Activated CD8-positive, alpha-beta memory T cell treated with anti-CD3 and anti-CD28 coated beads, Interleukin-2, amount 50 U/mL, for 24 hours (primary cell): Measurements from ENCODE around the gene ROR2.

Experiments used
- DNase-seq: peaks from one replicate; pipeline ENCODE4 v3.0.0-alpha.2; 2020; ENCODE audit errors: extremely low read depth

The ROR2 gene

DNA sequence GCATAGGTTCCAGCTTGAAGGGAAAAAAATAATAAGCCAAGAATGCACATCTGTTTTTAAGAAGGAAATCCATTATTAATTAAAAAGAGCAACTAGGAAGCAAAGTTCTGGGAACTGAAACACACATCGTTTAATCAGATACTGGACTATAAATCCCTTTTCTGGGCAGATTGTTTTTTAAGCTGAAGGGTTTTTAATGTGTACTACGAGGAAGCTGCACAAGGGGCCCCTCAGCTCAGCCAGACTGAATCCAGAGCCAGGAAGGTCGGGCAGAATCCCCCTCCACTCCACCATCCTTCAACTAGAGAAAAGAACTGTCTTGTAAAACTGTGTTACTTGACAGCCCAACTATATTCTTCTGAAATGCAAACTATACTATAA lies 49.2 kb downstream of the ROR2 start:
- no peak for DNase-seq

DNA sequence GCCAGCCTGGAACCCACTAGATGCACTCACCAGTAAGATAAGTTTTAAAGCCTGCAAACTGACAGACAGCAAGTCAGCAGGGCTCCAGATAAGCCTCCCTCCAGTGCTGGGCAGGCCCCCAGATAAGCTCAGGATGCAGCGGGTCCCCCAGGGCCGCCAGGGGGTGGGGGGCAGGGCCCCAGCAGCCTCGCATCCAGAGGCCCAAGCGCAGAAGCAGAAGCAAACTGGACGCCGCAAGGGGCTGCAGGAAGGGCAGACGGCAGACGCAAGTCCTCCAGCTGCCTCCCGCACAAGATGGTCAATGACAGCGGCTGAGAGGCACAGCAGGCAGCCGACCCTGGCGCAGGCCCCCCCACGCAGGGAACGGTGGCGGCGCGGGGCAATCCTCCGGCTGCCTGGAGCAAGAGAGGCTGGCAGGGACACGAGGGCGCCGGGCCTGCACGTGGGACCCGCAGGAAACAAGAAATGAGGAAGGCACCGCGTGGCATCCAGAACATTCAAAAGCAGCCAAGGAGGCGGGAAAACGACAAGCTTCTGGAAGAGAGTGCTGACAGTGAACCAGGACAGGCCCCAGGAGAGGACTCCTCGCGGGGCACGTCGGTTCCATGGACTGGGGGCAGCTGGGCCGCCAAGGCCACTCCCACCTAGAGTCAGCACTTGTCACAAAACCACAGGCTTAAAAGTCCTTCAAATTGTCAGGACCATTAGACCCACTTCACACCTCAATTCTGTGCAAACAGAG lies 49.8 kb downstream of the ROR2 start:
- DNase-seq = no peak

DNA sequence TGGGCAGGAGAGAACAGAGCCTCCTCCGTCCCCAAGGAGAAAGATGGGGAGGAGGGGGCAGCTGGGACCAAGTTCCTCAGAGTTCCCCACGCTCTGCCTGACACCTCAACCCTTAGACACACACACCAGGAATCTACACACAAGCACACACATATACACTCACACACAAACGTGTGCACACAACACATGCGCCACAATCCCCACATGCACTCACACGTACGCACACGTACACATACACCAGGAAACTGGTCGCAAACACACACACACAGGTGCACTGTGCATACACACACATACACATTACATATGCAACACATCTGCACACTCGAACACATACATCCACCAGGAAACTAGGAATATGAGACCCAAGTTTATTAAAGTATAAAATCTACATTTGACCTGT lies 50.4 kb downstream of the ROR2 start:
- no peak for DNase-seq

DNA sequence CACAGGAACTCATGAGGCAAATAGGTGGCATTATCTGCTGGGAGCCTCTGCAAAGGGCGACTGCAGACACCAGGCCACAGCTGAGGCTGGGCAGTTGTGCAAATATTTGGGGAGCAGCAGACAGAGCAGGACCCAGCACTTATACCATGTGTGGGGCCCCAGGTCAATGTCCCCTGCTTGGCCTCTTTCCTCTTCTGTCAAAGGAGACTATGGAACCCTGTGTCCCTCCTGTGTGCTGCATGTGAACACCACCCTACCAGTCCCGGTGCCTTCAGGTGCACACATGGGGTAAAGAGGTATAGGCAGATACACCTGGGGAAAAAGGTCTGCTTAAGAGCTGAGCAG lies 50.8 kb downstream of the ROR2 start:
- DNase-seq = no peak

DNA sequence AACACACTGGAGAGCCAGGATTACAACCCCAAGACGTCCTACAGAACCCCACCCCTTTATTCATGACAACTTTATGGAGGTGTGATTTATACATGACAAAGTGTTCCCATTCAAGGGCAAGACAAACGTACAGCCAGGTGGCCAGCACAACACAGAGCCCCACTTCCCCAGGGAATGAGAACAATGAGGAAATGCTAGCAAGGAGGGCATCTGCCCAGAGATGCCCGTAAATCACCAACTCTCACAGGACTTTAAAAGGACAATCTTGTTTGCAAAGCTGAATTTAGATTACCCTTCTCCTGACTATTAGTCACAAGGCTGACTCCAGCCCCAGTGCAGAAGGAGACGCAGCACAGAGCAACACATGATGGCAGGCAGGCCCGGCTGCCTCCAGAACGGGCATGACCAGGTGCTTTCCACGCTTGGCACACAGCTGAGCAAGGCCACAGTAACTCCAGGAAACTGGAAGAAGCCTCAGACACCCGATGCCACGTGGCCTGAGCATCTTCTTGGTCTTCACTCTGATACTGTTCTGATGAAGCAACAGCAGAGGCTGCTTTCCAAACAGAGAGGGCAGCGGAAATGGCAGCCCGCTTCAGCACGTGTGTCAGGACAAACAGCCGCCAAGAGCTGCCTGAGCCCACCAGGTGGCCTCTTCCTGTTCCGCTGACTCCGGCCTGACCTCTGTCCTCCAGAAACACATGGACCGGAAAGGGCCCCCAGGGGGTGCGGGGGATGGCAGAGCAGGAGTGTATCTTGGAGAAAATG lies 51.4 kb downstream of the ROR2 start:
- DNase-seq = no peak

DNA sequence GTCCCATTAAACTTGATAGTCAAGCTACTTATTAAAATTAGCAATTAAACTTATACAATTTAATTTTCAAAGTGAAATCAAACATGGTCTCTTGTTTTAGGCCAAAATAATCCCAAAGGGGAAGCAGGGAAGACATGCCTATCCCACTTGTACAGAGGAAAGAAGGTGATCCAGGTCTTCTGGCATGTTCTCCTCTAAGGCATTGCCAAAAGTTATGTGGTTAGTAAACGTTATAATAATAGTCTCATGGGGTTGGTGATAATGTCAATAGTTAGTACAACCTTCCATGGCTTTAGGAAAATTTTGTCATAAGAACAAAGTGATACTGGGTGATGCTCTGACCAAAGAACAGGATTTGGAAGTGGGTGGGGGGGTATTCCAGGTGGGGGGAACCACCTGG lies 52.8 kb downstream of the ROR2 start:
- no peak for DNase-seq

DNA sequence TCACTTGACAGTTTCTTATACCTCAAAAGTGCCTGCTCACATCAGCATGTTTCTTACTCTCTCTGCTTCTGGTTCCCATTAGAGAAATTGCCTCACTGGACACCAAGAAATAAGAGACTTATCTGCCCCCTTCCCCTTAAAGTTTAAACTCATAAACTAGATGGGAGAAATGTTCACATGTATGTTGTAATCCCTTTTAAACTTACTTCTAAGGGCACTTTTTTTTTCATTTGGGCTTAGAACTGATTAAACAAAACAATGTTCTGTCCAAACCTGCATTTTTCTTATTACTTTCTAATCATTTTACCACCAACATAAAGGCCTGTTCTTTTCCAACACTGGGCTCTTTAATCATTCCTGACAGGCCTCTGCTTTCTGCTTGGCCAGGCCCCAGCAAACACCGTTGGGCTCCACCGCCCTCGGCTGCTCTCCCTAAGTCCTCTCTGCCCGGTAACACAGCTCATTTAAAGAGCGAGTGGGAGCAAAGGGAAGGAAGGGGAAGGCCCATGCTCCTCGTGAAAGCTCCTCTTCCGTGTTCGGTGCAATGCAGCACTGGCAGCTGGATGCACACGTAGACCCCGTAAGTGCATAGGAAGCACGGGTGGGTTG lies 53.4 kb downstream of the ROR2 start:
- no peak for DNase-seq

DNA sequence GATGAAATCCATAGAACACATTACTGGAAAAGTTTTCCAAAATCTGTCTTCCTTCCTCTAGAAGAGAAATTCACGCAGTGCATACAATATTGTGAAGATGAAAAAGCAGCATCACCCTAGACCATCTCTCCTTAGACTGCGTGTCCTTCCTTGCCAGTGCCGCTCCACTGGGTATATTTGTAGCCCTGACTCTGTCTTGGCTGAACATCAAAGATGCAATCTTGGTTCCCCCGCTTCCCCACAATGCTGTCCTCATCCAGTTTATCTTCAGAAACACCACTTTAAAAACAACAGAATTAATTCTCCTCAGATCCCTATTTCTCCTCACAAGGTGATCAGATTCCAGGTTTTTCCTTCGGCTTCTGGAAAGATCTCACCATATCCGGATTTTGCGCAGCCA lies 53.9 kb downstream of the ROR2 start:
- no peak for DNase-seq

DNA sequence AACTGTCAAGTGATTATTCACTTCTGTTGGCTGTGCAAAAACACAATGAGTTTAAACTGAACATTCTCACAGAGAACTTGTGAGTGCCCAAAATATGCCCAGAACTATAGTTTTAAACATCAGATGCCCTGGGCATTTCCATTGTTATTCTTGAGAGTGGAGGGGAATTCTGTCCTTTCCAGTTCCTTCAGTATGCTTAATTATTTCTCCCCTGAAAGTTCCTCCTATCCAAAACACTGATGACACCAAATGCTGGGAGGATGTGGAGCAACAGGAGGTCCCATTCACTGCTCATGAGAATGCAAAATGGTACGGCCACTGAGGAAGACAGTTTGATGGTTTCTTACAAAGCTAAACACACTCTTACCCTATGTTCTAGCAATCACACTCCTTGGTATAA lies 55.5 kb downstream of the ROR2 start:
- no peak for DNase-seq

DNA sequence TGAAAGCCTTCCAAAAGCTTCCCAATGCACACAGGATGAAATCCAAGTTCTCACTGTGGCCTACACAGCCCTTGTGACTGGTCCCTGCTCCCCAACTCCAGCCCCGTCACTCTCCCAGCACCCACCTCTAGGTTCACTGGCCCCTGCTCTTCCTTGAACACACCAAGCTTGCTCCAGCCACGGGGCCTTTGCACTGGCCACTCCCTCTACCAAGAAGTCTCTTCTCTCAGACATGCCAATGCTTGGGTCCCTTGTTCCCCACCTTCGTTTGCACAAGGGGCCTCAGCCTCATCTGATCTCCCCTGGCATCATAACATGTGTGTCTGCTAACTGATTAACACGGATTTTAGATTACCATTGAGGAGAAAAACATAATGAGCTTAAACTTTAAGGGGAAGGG lies 56.0 kb downstream of the ROR2 start:
- DNase-seq = no peak

DNA sequence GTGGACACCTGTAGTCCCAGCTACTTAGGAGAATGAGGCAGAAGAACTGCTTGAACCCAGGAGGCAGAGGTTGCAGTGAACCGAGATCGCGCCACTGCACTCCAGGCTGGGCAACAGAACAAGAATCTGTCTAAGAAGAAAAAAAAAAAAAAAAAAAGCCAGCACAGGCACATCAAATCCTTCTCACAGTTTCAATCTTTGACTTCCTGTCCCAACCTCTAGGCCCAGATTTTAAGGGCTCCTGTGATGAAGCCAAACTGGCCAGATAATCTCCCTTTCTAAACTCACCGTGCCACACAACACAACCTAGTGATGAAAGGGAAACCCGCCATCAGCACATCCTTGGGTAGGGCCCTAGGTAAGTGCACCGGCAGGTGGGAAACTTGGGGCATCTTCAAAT lies 58.1 kb downstream of the ROR2 start:
- DNase-seq = no peak

DNA sequence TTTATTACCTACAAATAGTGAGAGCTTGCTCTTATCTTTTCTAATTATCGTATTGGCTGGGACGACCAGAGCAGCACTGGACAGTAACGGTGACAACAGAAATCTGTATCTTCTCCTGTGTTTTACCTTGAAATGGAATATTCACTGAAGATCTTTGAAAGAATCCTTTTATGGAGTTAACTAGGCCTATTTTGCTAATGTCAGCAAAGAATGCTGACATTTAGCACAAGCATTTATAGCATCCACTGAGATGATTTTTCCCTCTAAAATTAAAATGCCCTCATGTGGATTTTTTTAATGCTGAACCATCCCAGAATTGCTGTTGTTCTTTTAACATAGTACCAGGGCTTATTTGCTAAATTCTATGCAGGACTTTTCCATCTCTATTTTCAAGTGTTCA lies 59.4 kb downstream of the ROR2 start:
- no peak for DNase-seq

DNA sequence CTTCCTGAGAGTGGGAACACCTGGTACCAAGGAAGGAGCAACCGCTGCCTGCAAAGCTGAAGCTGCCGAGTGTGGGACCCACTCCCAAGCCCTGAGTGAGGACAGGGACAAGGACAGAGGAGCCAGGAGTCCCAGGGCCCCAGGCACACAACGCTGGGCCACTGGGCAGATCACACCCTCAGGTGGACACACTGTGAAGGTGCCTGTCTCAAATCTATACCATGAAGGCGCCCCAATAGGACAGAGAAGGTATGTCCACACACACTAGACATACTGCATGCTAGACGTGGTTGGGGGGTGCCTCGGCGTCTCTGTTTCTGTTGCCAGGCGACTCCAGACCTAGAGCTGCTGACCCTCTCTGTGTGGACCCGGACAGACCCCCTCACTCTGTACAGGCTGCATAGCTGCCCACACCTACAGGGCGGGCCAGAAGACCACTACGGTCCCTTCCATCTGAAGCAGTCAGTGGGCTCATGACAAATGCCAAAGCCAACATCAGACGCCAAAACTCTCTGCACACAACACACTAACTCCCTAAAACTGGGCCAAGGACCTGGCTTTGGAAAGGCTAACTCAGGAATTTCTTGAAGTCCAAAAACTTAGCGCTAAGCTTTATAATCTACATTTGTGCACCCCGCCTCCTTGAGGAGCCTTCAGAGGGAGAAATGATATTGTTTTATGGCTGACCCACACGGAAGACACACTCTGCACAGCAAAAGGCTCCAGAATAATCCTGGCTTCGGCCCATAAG lies 60.7 kb downstream of the ROR2 start:
- no peak for DNase-seq

DNA sequence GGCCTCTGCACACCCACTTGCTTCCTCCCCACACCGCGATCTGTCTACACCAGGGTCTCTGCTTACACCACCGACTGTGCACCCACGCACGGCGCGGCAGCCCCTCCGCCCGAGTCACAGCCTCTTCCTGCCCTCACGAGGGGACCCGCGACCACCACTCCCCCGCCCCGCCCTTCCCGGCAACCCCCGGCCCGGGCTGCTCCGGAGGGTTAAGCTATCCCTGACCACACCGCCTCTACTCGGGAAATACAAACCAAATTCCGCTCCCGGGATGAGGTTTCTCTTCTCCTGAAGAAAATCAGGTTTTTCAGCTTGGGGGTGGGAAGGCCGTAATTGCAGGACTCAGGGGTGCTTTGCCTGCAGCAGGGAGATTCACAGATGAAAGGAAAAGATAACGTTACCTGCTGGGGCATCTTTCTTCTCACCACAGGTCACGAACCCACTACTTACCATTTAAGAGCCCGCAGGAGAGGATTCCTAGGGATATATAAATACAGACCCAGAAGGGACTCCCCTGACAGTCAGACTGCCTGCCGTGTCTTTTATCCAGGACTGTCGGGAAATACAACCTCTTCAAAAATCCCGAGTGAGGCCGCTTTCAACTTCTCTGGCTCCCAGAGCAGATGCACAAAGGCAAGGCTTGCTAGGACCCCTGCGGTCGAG lies 63.5 kb downstream of the ROR2 start:
- DNase-seq = no peak

DNA sequence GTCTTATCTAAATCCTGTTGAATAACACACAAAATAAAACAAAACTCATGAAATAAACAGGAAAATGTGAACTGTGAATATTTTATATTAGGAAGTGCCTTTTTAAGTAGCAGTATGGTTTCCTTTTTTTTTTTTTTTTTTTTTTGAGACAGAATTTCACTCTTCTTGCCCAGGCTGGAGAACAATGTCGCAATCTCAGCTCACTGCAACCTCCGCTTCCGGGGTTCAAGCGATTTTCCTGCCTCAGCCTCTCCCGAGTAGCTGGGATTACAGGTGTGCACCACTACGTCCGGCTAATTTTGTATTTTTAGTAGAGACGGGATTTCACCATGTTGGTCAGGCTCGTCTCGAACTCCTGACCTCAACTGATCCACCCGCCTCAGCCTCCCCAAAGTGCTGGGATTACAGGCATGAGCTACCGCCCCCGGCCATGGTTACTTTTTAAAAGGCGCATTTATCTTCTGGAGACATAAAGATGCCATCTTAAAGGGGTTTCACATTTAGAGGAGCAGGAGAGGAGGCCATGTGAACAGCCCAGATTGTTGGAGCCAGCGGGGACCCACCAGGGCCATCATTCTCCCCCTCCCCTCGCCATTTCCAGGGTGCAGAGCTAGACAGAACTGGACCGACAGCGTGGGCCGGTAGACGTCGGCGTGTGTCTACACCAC lies 64.1 kb downstream of the ROR2 start:
- DNase-seq = no peak

DNA sequence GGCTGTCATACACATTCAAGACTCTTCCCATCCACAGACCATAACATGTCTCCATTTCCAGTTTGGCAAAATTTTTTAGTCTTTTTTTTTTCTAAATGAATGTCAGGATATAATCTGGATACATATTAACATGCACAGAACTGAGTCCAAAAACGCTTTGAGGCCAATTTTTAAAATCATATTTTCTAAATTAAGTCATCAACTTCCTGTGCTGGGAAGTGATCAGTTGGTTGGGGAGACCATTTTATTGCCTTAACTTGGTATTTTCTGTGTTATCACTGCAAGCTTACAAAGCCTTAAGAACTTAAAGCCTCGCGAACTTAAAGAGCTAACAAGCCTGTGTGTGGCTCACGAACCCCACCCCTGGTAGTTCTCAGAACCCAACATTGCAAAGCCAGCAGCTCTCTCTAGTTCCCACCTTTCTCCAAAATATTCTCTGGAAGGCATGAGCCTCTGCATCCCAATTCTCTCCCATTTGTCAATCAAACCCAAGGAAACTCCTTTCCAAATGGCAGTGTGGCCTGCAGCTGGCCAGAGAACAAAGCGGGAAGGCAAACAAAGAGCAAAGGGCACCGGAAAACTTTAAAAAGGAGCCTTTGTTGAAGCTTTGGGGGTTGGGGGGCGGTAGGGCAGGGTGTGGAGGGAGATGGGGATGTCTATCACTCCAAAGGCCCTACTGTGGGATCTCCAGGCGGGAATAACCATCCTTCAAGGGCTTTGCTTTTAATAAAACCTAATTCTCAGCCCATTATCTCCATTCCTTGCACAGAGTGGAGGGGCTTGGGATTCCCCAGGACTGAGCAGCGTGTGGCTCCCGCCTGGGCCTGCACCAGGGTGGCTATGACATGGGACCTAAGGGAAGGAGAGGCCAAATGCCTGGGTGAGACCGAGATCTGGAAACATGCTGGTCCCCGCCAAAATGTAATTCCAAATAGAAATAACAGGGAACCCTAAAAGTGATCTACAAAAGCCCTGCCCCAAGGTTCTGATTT lies 65.0 kb downstream of the ROR2 start:
- DNase-seq = no peak

DNA sequence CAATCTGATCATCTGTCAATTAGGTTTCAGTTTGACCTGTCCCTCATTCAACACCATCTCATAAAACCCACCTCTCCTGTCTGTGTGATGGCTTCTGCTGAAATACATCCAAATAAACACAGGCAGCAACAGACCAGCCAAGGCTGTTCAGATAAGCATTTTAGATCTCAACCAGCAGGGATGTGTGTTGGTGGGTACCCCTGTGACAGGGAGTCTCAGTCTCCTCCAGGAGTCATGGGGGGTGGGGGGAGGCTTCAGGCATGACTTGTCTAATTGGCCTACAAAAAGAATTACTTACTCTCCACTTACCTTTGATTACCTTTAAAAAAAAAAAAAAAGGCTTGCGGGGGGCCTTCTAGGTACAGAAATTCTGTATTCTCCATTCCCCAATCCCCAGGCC lies 65.9 kb downstream of the ROR2 start:
- no peak for DNase-seq

DNA sequence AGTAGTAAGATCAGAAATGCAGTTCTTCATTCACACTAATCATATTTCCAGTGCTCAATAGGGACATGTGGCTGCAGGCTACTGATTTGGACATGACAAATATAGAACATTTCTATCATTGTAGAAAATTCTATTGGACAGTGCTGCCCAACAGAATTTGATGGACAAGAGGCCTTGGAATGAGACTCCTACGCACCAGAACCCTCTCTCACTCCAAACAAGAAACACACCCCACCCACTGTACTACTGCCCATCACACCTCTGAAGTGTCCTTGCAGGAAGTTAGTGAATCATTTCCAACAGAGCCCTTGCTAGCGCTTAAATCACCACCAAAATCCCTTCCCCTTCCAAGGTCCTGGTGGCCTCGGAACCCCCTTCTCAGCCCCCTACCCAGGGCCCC lies 66.5 kb downstream of the ROR2 start:
- DNase-seq = no peak

DNA sequence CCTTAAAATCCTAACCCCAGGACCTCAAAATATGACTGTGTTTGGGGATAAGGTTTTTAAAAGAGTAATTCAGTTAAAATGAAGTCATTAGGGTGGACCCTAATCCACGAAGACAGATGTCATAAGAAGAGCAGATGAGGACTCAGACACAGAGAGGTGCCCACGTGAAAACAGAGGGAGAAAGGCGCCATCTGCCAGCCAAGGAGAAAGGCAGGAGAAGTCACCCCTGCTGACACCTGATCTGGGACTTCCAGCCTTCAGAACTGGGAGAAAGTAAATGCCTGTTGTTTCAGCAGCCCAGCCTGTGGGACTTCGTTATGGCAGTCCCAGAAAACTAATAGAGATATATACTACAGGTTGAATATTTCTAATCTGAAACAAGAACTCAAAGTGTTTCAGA lies 67.4 kb downstream of the ROR2 start:
- DNase-seq = no peak

DNA sequence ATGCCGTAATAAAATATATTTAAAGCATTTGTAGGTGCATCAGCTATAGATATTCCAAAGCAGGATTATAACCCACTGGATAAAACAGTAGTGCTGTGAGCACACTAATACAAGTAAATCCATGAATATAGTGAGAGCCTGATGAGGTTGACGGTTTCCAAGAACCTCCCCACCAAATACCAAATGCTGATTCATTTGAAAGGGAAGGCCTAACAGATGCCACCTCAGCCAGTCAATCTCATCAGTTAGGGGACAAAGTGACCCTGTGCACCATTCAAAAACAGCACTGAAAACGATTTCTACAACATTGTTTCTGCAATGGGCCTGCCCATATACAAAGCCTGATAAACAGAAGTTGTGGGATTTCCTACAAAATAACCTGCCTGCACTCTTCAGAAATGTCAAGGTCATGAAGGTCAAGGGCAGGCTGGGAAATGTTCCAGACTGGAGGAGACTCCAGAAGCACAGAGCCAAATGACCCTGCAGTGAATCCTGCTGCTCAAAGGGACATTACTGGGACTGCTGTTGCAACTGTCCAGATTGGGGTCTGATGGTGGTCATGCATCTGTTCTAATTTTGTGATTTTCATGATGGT lies 69.6 kb downstream of the ROR2 start:
- no peak for DNase-seq
